ENCODE measurements around the gene LRRC8A.

Gene LRRC8A

GRCh38 chr9:128908372-128908771, 26.4 kb downstream of the LRRC8A start:
- no peak for TF ChIP-seq CTCF (IDR thresholded peaks at IDR 0.05; ENCODE audit: poor library complexity, severe bottlenecking)
- no peak overlapping the region for H3K4me3 ChIP-seq (ENCODE audit: severe bottlenecking)
- peaks cover 36% of the 10 kb centered on the region for H3K4me1 ChIP-seq (ENCODE audit: insufficient read depth, poor library complexity, severe bottlenecking)
- no peak for ATAC-seq (ENCODE audit: low read depth)
- no peaks in the 10 kb centered on the region for H3K9me3 ChIP-seq (ENCODE audit: severe bottlenecking)
- no peak overlapping the region for H3K27ac ChIP-seq (ENCODE audit: poor library complexity, severe bottlenecking)
- H3K36me3 ChIP-seq (ENCODE audit: low read depth), result peaks cover 81% of the 10 kb centered on the region
- DNase-seq (ENCODE audit: low spot score), result no peak
- no peaks in the 10 kb centered on the region for H3K27me3 ChIP-seq (ENCODE audit: insufficient read depth, poor library complexity, severe bottlenecking)

- no peak for TF ChIP-seq CTCF (IDR thresholded peaks at IDR 0.05; ENCODE audit: poor library complexity, severe bottlenecking)
- H3K27me3 ChIP-seq (ENCODE audit: insufficient read depth, poor library complexity, severe bottlenecking), result no peaks in the 10 kb centered on the region
Observed at GRCh38 chr9:128909859-128910258, 27.9 kb downstream of the LRRC8A start.

GRCh38 chr9:128910906-128911305, 29.0 kb downstream of the LRRC8A start:
- H3K4me1 ChIP-seq (ENCODE audit: insufficient read depth, poor library complexity, severe bottlenecking), result peaks cover 38% of the 10 kb centered on the region
- H3K36me3 ChIP-seq (ENCODE audit: low read depth), result peaks cover 93% of the 10 kb centered on the region
- TF ChIP-seq CTCF (IDR thresholded peaks at IDR 0.05; ENCODE audit: poor library complexity, severe bottlenecking), result no peak
- DNase-seq (ENCODE audit: low spot score) (no peak), ATAC-seq (ENCODE audit: low read depth) (peak; percentile 0; the same call in 1 of the 3 replicates)
- peak overlapping the region; percentile 100 for H3K27ac ChIP-seq (ENCODE audit: poor library complexity, severe bottlenecking)
- H3K9me3 ChIP-seq (ENCODE audit: severe bottlenecking), result no peaks in the 10 kb centered on the region
- H3K4me3 ChIP-seq (ENCODE audit: severe bottlenecking), result no peak overlapping the region
- no peaks in the 10 kb centered on the region for H3K27me3 ChIP-seq (ENCODE audit: insufficient read depth, poor library complexity, severe bottlenecking)

More at GRCh38 chr9:128909859-128910258, 27.9 kb downstream of the LRRC8A start:
- Histone ChIP-seq H3K9me3 (ENCODE audit: severe bottlenecking) (no peaks in the 10 kb centered on the region), H3K4me3 (ENCODE audit: severe bottlenecking) (no peak overlapping the region), H3K4me1 (ENCODE audit: insufficient read depth, poor library complexity, severe bottlenecking) (peaks cover 38% of the 10 kb centered on the region), H3K27ac (ENCODE audit: poor library complexity, severe bottlenecking) (peak overlapping the region; percentile 100), H3K36me3 (ENCODE audit: low read depth) (peaks cover 90% of the 10 kb centered on the region)
- ATAC-seq (ENCODE audit: low read depth) (no peak), DNase-seq (ENCODE audit: low spot score) (no peak)

- no peaks in the 10 kb centered on the region for H3K27me3 ChIP-seq (ENCODE audit: insufficient read depth, poor library complexity, severe bottlenecking)
- no peak overlapping the region for H3K4me3 ChIP-seq (ENCODE audit: severe bottlenecking)
- no peak for TF ChIP-seq CTCF (IDR thresholded peaks at IDR 0.05; ENCODE audit: poor library complexity, severe bottlenecking)
- peaks cover 95% of the 10 kb centered on the region for H3K36me3 ChIP-seq (ENCODE audit: low read depth)
- peaks cover 42% of the 10 kb centered on the region for H3K4me1 ChIP-seq (ENCODE audit: insufficient read depth, poor library complexity, severe bottlenecking)
- ATAC-seq (ENCODE audit: low read depth) (peak; percentile 20), DNase-seq (ENCODE audit: low spot score) (no peak)
- peak overlapping the region; percentile 100 for H3K27ac ChIP-seq (ENCODE audit: poor library complexity, severe bottlenecking)
- no peaks in the 10 kb centered on the region for H3K9me3 ChIP-seq (ENCODE audit: severe bottlenecking)
Observed at GRCh38 chr9:128911529-128912035, 29.6 kb downstream of the LRRC8A start.

GRCh38 chr9:128912270-128912853, 30.4 kb downstream of the LRRC8A start:
- Histone ChIP-seq H3K4me1 (ENCODE audit: insufficient read depth, poor library complexity, severe bottlenecking) (peaks cover 44% of the 10 kb centered on the region), H3K27ac (ENCODE audit: poor library complexity, severe bottlenecking) (peak overlapping the region; percentile 100), H3K27me3 (ENCODE audit: insufficient read depth, poor library complexity, severe bottlenecking) (no peaks in the 10 kb centered on the region), H3K36me3 (ENCODE audit: low read depth) (peaks cover 95% of the 10 kb centered on the region), H3K9me3 (ENCODE audit: severe bottlenecking) (no peaks in the 10 kb centered on the region), H3K4me3 (ENCODE audit: severe bottlenecking) (peak overlapping the region; percentile 21)
- no peak for TF ChIP-seq CTCF (IDR thresholded peaks at IDR 0.05; ENCODE audit: poor library complexity, severe bottlenecking)
- ATAC-seq (ENCODE audit: low read depth), result peak; percentile 85
- DNase-seq (ENCODE audit: low spot score), result peak; percentile 92

All from RWPE2 (cell line).